ENCODE results near the gene TNFSF15.
A peak's percentile ranks its signal among the peaks of the same experiment; 100 is the strongest.

The TNFSF15 gene

DNA sequence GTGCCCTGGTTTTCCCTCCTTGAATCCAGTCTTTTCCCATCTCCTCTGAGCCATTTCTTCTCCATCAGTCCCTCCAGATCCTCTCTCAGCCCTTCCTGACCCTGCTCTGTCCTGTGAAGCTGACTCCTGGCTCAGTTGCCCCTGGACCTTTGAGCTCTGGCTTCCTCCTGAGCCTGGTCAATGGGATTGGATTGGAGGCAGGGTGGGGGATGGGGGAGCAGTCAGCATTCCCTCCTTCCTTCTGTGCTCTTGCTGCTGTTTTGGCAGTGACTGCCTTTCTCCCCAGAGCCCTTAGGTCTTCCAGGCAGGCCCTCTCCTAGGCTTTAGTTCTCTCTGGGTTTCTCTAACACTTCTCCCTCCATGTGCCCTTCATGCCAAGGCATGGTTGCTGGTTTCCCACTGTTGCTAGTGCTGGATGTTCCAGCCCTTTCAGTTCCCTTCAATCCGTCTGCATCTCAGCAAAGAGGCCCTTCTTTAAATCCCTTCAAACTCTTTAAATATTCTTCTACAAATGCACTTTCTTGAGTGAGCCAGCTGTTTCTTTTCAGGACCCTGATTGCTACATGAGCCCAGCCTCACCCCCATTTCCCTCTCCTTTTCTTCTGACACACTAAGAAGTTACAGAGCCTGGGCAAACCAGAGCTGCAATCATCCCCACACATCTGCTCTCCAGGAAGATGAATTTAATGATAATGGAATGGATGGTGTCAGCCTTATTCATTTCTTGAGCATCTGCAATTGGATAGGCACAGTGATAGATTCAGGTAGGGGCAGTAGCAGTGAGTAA, 2.2 kb downstream of the TNFSF15 start:
- Histone ChIP-seq H3K4me3 (peak overlapping the region in 3 of 10 experiments; percentile 61 to 62 (median 61); a peak in 6 of 20 replicates), H3K9ac (peak overlapping the region in 3 of 11 experiments; percentile 48 to 74 (median 73); a peak in 4 of 22 replicates), H4K20me1 (peaks cover 0 to 48% (median 0%) of the 10 kb centered on the region in 11 experiments; a peak in 6 of 22 replicates), H3K36me3 (peaks cover 0 to 60% (median 0%) of the 10 kb centered on the region in 11 experiments; a peak in 5 of 22 replicates), H3K27me3 (no peaks in the 10 kb centered on the region), H3K4me1 (peaks cover 11 to 79% (median 13%) of the 10 kb centered on the region in 10 experiments), H3K9me3 (replicated peaks in 1 of 11) (no peaks in the 10 kb centered on the region), H3K4me2 (peak overlapping the region in 4 of 11 experiments; percentile 10 to 96 (median 90); a peak in 6 of 22 replicates), H3K27ac (peak overlapping the region in 2 of 11 experiments; percentile 59 to 66; a peak in 2 of 22 replicates)
- no peak for TF ChIP-seq Cebpa-rat (IDR thresholded peaks at IDR 0.05)

DNA sequence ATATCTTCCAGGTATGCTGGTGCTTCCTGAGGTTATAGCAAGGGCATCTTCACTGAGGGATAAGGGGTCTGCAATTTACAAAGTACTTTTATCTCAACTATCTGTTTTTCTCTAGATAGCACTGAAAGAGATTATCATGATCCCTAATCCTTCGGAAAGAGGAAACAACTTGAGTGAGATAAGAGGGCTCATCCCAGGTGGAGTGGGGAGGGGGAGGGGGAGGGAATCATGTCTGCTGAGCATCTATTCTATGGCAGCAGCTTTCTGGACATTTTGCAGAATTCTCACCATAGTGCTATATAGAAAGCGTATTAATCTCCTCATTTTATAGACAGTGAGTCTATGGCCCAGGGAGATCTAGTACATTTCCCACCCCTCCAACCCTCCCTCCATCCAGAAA, 5.9 kb downstream of the TNFSF15 start:
- H3K27me3 ChIP-seq, result no peaks in the 10 kb centered on the region
- peaks cover 0 to 86% (median 0%) of the 10 kb centered on the region in 11 experiments; a peak in 6 of 22 replicates for H4K20me1 ChIP-seq
- H3K9me3 ChIP-seq (replicated peaks in 1 of 11), result no peaks in the 10 kb centered on the region
- H3K27ac ChIP-seq, result no peak overlapping the region
- no peak for TF ChIP-seq Cebpa-rat (IDR thresholded peaks at IDR 0.05)
- H3K4me2 ChIP-seq, result peak overlapping the region in 2 of 11 experiments; percentile 8 to 15; a peak in 1 of 22 replicates
- no peak overlapping the region for H3K4me3 ChIP-seq
- peaks cover 0 to 97% (median 0%) of the 10 kb centered on the region in 11 experiments; a peak in 5 of 22 replicates for H3K36me3 ChIP-seq
- H3K9ac ChIP-seq, result no peak overlapping the region
- H3K4me1 ChIP-seq, result peaks cover 0 to 69% (median 0%) of the 10 kb centered on the region in 10 experiments; a peak in 6 of 20 replicates

DNA sequence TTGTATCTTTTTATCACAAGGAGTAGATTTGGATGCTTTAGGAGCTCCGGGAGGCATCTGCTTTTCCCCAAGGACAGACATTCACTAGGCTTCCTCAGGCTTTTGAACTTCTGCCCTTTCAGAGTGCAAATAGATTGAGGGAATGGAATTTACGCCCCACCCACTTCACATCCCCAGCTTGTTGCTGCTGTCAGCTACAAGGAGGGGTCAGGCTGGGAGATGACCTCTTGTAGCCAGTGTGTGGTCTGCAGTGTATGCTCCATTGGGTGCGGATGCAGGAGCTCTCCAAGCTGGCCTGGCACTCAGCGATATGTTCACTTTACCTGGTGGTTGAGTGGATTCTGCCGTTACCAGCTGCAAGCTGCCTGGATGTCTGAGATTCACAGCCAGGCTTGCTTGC, 6.4 kb downstream of the TNFSF15 start:
- TF ChIP-seq Cebpa-rat (IDR thresholded peaks at IDR 0.05), result no peak
- no peak overlapping the region for H3K4me3 ChIP-seq
- H3K4me1 ChIP-seq, result peaks cover 0 to 68% (median 0%) of the 10 kb centered on the region in 10 experiments; a peak in 6 of 20 replicates
- H3K36me3 ChIP-seq, result peaks cover 0 to 99% (median 0%) of the 10 kb centered on the region in 11 experiments; a peak in 5 of 22 replicates
- H3K4me2 ChIP-seq, result peak overlapping the region in 1 of 11 experiments; percentile 15; a peak in 2 of 22 replicates
- H3K27me3 ChIP-seq, result no peaks in the 10 kb centered on the region
- no peak overlapping the region for H3K9ac ChIP-seq
- no peaks in the 10 kb centered on the region for H3K9me3 ChIP-seq (replicated peaks in 1 of 11)
- peaks cover 0 to 91% (median 0%) of the 10 kb centered on the region in 11 experiments; a peak in 6 of 22 replicates for H4K20me1 ChIP-seq
- no peak overlapping the region for H3K27ac ChIP-seq

DNA sequence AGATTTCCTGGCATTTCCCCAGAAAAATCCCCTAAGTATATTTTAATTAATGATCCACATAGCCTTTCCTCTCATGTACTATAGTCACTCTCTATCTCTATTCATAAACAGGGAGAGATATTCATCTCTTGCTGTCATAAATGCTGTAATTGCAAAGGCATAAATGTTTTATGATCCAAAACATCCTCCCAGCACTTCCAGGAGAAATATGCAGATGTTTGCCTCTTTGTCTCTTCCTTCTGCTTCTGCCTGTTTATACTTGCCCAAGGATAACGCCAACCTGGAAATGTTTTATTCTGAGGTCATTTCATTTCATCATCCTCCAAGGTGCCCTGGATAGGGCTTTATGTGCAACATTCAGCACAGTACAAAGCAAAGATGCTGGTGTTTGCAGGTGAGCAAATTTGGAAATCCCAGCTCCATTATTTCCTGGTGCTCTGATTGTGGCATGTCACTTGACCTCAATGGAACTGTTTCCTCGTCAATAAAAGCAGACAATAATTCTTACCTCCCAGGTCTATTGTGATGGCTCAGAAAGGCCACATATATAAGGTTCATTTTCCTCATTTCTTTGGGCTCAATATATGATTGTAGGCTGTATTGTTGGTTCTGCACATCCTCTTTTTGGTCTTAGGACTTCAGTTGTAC, 6.9 kb downstream of the TNFSF15 start:
- peak overlapping the region in 1 of 11 experiments; percentile 2; a peak in 1 of 22 replicates for H3K4me2 ChIP-seq
- no peaks in the 10 kb centered on the region for H3K27me3 ChIP-seq
- H3K9me3 ChIP-seq (replicated peaks in 1 of 11), result no peaks in the 10 kb centered on the region
- peaks cover 0 to 68% (median 0%) of the 10 kb centered on the region in 10 experiments; a peak in 6 of 20 replicates for H3K4me1 ChIP-seq
- H3K27ac ChIP-seq, result no peak overlapping the region
- no peak overlapping the region for H3K9ac ChIP-seq
- TF ChIP-seq Cebpa-rat (IDR thresholded peaks at IDR 0.05), result no peak
- H3K36me3 ChIP-seq, result peaks cover 0 to 99% (median 0%) of the 10 kb centered on the region in 11 experiments; a peak in 6 of 22 replicates
- H4K20me1 ChIP-seq, result peaks cover 0 to 93% (median 0%) of the 10 kb centered on the region in 11 experiments; a peak in 6 of 22 replicates
- H3K4me3 ChIP-seq, result no peak overlapping the region

DNA sequence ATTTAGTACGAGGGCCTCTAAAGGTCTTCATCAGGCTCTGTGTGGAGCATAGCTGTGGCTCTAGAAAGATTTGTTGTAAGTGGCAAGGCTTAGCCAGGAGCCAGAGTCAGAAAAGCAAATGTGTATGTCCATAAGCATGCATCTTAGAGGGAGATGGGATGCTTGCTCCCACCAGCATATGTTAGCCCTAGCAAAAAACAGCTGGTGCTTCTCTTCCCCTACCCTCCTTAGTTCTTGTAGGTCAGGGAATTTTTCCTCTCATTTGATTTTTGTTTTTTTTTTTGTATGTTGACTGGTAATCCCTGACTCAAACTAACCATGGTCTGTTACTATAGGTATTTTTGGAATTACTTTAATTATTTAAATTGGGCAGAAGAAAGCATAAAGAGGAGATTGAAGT, 7.7 kb downstream of the TNFSF15 start:
- no peak for TF ChIP-seq Cebpa-rat (IDR thresholded peaks at IDR 0.05)
- peaks cover 0 to 100% (median 0%) of the 10 kb centered on the region in 11 experiments; a peak in 6 of 22 replicates for H4K20me1 ChIP-seq
- H3K4me3 ChIP-seq, result no peak overlapping the region
- H3K27ac ChIP-seq, result no peak overlapping the region
- no peak overlapping the region for H3K9ac ChIP-seq
- H3K9me3 ChIP-seq (replicated peaks in 1 of 11), result no peaks in the 10 kb centered on the region
- H3K36me3 ChIP-seq, result peaks cover 0 to 99% (median 0%) of the 10 kb centered on the region in 11 experiments; a peak in 6 of 22 replicates
- H3K4me2 ChIP-seq, result 0 out of 22 replicates have a peak overlapping the region, but pooled peaks of 1 of the 11 experiments have one; percentile 2
- H3K27me3 ChIP-seq, result no peaks in the 10 kb centered on the region
- H3K4me1 ChIP-seq, result peaks cover 0 to 68% (median 0%) of the 10 kb centered on the region in 10 experiments; a peak in 6 of 20 replicates

DNA sequence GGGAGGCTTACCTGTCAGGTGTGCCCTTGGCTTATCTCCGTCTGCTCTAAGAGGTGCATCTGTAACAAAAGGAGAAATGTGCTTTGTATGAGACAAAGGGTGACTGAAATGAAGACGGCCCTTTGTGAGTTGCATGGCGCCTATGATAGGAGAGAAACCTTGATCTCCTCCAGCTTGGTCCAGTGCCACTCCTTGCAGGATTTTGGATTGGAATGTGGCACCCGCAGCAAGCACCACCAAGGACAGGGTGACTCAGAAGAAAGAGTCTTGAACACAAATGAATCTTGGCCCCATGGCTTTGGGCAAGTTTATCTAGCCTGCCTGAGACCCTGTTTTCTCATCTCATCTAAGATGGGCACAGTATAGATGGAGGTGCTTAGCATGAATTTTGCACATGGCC, 13.4 kb downstream of the TNFSF15 start:
- Histone ChIP-seq H3K4me2 (no peak overlapping the region), H3K9ac (no peak overlapping the region), H4K20me1 (peaks cover 0 to 84% (median 0%) of the 10 kb centered on the region in 11 experiments; a peak in 4 of 22 replicates), H3K9me3 (replicated peaks in 1 of 11) (no peaks in the 10 kb centered on the region), H3K4me1 (peaks cover 0 to 30% (median 0%) of the 10 kb centered on the region in 10 experiments; a peak in 4 of 20 replicates), H3K36me3 (peaks cover 0 to 100% (median 0%) of the 10 kb centered on the region in 11 experiments; a peak in 6 of 22 replicates), H3K4me3 (no peak overlapping the region), H3K27me3 (no peaks in the 10 kb centered on the region), H3K27ac (no peak overlapping the region)
- TF ChIP-seq Cebpa-rat (IDR thresholded peaks at IDR 0.05), result no peak

DNA sequence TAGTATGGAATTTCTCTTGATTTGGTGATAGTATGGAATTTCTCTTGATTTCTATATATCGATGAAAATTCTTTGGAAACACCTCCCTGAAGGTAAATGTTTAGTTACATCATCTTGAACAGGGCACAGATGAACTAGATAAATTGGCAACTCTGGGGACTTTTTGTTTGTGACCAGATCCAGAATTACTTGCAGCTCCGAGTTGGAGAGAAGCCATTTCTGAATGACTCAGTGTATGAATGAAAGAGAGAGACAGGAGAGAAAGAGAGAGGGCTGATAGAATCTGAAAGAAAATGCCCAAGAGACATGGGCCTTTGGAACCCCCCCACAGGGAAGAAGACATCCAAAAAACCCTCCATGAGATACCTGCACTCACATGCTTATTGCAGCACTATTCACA, 14.1 kb downstream of the TNFSF15 start:
- Histone ChIP-seq H4K20me1 (peaks cover 0 to 80% (median 0%) of the 10 kb centered on the region in 11 experiments; a peak in 4 of 22 replicates), H3K4me3 (no peak overlapping the region)

DNA sequence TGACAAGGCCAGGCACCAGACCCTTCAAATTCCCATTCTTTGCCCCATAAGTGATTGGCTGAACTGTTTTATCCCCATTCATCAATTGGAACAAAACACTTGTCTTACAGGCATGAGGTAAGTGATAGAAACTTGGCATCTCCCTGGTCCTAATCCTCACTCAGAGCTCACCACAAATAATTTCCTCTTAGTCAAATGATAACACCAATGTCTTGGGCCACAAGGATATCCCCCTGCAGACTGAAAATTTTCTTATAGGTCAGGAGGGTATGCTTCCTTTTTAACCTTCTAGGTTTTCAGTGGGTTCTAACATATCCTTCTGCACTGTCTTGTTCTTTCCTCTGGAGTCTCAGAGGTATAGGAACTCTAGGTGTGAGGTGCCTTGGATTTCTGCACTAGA, 14.5 kb downstream of the TNFSF15 start:
- no peak overlapping the region for H3K27ac ChIP-seq
- H3K36me3 ChIP-seq, result peaks cover 0 to 100% (median 0%) of the 10 kb centered on the region in 11 experiments; a peak in 6 of 22 replicates
- no peak for TF ChIP-seq Cebpa-rat (IDR thresholded peaks at IDR 0.05)
- no peak overlapping the region for H3K4me2 ChIP-seq
- H4K20me1 ChIP-seq, result peaks cover 0 to 75% (median 0%) of the 10 kb centered on the region in 11 experiments; a peak in 4 of 22 replicates
- H3K27me3 ChIP-seq, result no peaks in the 10 kb centered on the region
- H3K9ac ChIP-seq, result no peak overlapping the region
- H3K9me3 ChIP-seq (replicated peaks in 1 of 11), result no peaks in the 10 kb centered on the region
- H3K4me3 ChIP-seq, result no peak overlapping the region
- peaks cover 0 to 25% (median 0%) of the 10 kb centered on the region in 10 experiments; a peak in 4 of 20 replicates for H3K4me1 ChIP-seq

More for the DNA sequence above, 14.1 kb downstream of the TNFSF15 start:
- Histone ChIP-seq H3K27me3 (no peaks in the 10 kb centered on the region), H3K36me3 (peaks cover 0 to 100% (median 0%) of the 10 kb centered on the region in 11 experiments; a peak in 6 of 22 replicates), H3K4me2 (no peak overlapping the region), H3K9me3 (replicated peaks in 1 of 11) (no peaks in the 10 kb centered on the region), H3K9ac (no peak overlapping the region), H3K4me1 (peaks cover 0 to 29% (median 0%) of the 10 kb centered on the region in 10 experiments; a peak in 4 of 20 replicates), H3K27ac (no peak overlapping the region)
- no peak for TF ChIP-seq Cebpa-rat (IDR thresholded peaks at IDR 0.05)

All from BLaER1 treated with 17β-estradiol and CSF1 and Interleukin-3, amounts not matched to agents 10 nM and 100 nM (cell line).